Measurements from ENCODE around the gene ACTL6A. TPM values are rescaled to one million over a fixed set of nuclear protein-coding genes. Genes with fewer than 3 reads are reported as not detected.

The ACTL6A gene
- total RNA-seq, 4 donors from 2014 or later, result 40.8 to 72.2 (median 49.8) TPM

GRCh38 chr3:179541596-179541995 lies 21.1 kb upstream of the ACTL6A start:
- WGBS, 2 donors, result 92 to 97% methylated on average over 1 of the region's 1 CpG
- H3K9me3 ChIP-seq, result no peaks in the 10 kb centered on the region
- H3K4me1 ChIP-seq, result no peaks in the 10 kb centered on the region
- H3K27me3 ChIP-seq, result no peaks in the 10 kb centered on the region
- TF ChIP-seq POLR2A (IDR thresholded peaks at IDR 0.05), result no peak
- TF ChIP-seq, protein P1, sequence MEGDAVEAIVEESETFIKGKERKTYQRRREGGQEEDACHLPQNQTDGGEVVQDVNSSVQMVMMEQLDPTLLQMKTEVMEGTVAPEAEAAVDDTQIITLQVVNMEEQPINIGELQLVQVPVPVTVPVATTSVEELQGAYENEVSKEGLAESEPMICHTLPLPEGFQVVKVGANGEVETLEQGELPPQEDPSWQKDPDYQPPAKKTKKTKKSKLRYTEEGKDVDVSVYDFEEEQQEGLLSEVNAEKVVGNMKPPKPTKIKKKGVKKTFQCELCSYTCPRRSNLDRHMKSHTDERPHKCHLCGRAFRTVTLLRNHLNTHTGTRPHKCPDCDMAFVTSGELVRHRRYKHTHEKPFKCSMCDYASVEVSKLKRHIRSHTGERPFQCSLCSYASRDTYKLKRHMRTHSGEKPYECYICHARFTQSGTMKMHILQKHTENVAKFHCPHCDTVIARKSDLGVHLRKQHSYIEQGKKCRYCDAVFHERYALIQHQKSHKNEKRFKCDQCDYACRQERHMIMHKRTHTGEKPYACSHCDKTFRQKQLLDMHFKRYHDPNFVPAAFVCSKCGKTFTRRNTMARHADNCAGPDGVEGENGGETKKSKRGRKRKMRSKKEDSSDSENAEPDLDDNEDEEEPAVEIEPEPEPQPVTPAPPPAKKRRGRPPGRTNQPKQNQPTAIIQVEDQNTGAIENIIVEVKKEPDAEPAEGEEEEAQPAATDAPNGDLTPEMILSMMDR (IDR thresholded peaks at IDR 0.05), result no peak
- H3K36me3 ChIP-seq, result no peaks in the 10 kb centered on the region
- intact Hi-C loops (cut with DNase I), result no loop called here
- DNase-seq, result no peak
- H3K27ac ChIP-seq, result no peak overlapping the region
- H3K4me3 ChIP-seq (replicated peaks in 1 of 3), result no peak overlapping the region

GRCh38 chr3:179542375-179542774 lies 20.4 kb upstream of the ACTL6A start:
- Histone ChIP-seq H3K36me3 (no peaks in the 10 kb centered on the region), H3K27ac (no peak overlapping the region), H3K4me1 (no peaks in the 10 kb centered on the region), H3K9me3 (no peaks in the 10 kb centered on the region), H3K4me3 (replicated peaks in 1 of 3) (no peak overlapping the region), H3K27me3 (no peaks in the 10 kb centered on the region)
- intact Hi-C loops (cut with DNase I), result no loop called here
- DNase-seq, result no peak
- no peak for TF ChIP-seq POLR2A (IDR thresholded peaks at IDR 0.05)
- TF ChIP-seq, protein P1 (IDR thresholded peaks at IDR 0.05), result no peak

DNA sequence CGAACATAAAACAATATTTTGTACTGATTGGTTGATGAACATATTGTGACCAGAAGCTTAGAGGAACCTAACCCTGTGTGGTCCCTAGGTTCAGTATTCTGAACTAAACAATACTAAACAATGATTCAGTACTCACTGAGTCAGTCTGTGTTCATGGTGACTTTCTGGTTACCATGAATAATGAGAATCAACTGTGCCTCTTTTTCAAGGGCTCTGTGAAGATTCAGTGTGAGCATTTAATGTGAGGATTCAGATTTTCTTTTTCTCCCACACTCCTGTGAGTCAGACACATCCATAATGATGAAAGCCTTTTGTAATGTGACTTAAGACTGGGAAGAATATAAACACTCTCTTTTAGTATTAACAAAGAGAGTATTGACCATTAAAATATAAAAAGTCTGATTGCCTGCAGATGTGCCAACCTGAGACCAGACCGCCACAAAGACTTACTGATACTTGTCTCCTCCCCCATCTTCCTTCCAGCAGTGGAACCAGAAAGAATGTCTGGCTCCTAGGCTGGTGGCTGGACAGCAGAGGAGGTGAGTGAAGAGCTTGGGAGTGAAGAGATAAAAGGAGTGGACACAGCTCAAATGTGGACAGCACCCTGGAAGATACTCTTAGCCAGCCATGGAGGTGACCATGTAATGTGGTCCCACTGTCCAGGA lies 17.6 kb upstream of the ACTL6A start:
- 68 to 81% methylated on average over 2 of the region's 2 CpGs for WGBS, 2 donors
- H3K4me3 ChIP-seq (replicated peaks in 1 of 3), result no peak overlapping the region
- no peak overlapping the region for H3K27ac ChIP-seq
- no peaks in the 10 kb centered on the region for H3K9me3 ChIP-seq
- no peaks in the 10 kb centered on the region for H3K4me1 ChIP-seq
- DNase-seq, result no peak
- TF ChIP-seq POLR2A (IDR thresholded peaks at IDR 0.05), result no peak
- TF ChIP-seq, protein P1 (IDR thresholded peaks at IDR 0.05), result no peak
- H3K36me3 ChIP-seq, result no peaks in the 10 kb centered on the region
- H3K27me3 ChIP-seq, result no peaks in the 10 kb centered on the region
- intact Hi-C loops (cut with DNase I), result no loop called here

GRCh38 chr3:179546814-179547241 lies 15.9 kb upstream of the ACTL6A start:
- Histone ChIP-seq H3K27ac (no peak overlapping the region), H3K4me3 (replicated peaks in 1 of 3) (no peak overlapping the region), H3K36me3 (no peaks in the 10 kb centered on the region), H3K9me3 (no peaks in the 10 kb centered on the region), H3K27me3 (no peaks in the 10 kb centered on the region), H3K4me1 (no peaks in the 10 kb centered on the region)
- no peak for TF ChIP-seq POLR2A (IDR thresholded peaks at IDR 0.05)
- TF ChIP-seq, protein P1 (IDR thresholded peaks at IDR 0.05), result no peak
- intact Hi-C loops (cut with DNase I), result no loop called here
- no peak for DNase-seq
- WGBS, 2 donors, result 59 to 73% methylated on average over 2 of the region's 2 CpGs

- intact Hi-C loops (cut with DNase I), result loop anchor here (10.0 kb wide), 1 partner anchor 127 kb away; no protein-coding TSS in a partner anchor
- H3K36me3 ChIP-seq, result no peaks in the 10 kb centered on the region
- no peak overlapping the region for H3K27ac ChIP-seq
- H3K9me3 ChIP-seq, result no peaks in the 10 kb centered on the region
- H3K27me3 ChIP-seq, result no peaks in the 10 kb centered on the region
- no peak overlapping the region for H3K4me3 ChIP-seq (replicated peaks in 1 of 3)
- DNase-seq, result no peak
- no peaks in the 10 kb centered on the region for H3K4me1 ChIP-seq
- no peak for TF ChIP-seq POLR2A (IDR thresholded peaks at IDR 0.05)
- TF ChIP-seq, protein P1 (IDR thresholded peaks at IDR 0.05), result no peak
- 68 to 73% methylated on average over 4 of the region's 4 CpGs for WGBS, 2 donors
Measured at GRCh38 chr3:179551349-179552105, 11.2 kb upstream of the ACTL6A start.

Data from thyroid gland (tissue), 4 donors.